ENCODE measurements around the gene THADA. TPM values are rescaled to one million over a fixed set of nuclear protein-coding genes. Genes with fewer than 3 reads are reported as not detected.

The THADA gene
- polyA plus RNA-seq, 10 donors: 16.2 to 24.7 (median 18.2) TPM

- no peak for DNase-seq
These were observed 126.7 kb downstream of the THADA start for GRCh38 chr2:43469094-43469493.

GRCh38 chr2:43467891-43468290, 127.9 kb downstream of the THADA start:
- DNase-seq: peak in 1 of 3 donors; percentile 57

- no peak for DNase-seq
These were observed 130.6 kb downstream of the THADA start for GRCh38 chr2:43465234-43465633.

GRCh38 chr2:43464590-43464989, 131.2 kb downstream of the THADA start:
- peak in 1 of 3 donors; percentile 47 for DNase-seq

- no peak for DNase-seq
These were observed 132.8 kb downstream of the THADA start for GRCh38 chr2:43462866-43463641.

GRCh38 chr2:43461453-43462073, 134.3 kb downstream of the THADA start:
- no peak for DNase-seq

- no peak for DNase-seq
These were observed 135.1 kb downstream of the THADA start for GRCh38 chr2:43460611-43461365.

GRCh38 chr2:43460174-43460546, 135.7 kb downstream of the THADA start:
- peak in 1 of 3 donors; percentile 45 for DNase-seq

GRCh38 chr2:43459446-43460173, 136.2 kb downstream of the THADA start:
- peak in 1 of 3 donors; percentile 52 for DNase-seq

- peak in 1 of 3 donors; percentile 56 for DNase-seq
These were observed 137.7 kb downstream of the THADA start for GRCh38 chr2:43458014-43458628.

GRCh38 chr2:43455731-43456642, 139.9 kb downstream of the THADA start:
- no peak for DNase-seq

GRCh38 chr2:43455296-43455695, 140.5 kb downstream of the THADA start:
- no peak for DNase-seq

- DNase-seq: no peak
These were observed 141.0 kb downstream of the THADA start for GRCh38 chr2:43454791-43455190.

GRCh38 chr2:43453179-43454170, 142.4 kb downstream of the THADA start:
- DNase-seq: peak in 2 of 3 donors; percentile 61 to 77

- DNase-seq: no peak
These were observed 143.5 kb downstream of the THADA start for GRCh38 chr2:43452318-43452731.

GRCh38 chr2:43450617-43451016, 145.2 kb downstream of the THADA start:
- DNase-seq: no peak

GRCh38 chr2:43448822-43449110, 147.1 kb downstream of the THADA start:
- no peak for DNase-seq

GRCh38 chr2:43448011-43448821, 147.6 kb downstream of the THADA start:
- DNase-seq: no peak
